ENCODE data around the gene STAT1. TPM values are rescaled to one million over a fixed set of nuclear protein-coding genes. Genes with fewer than 3 reads are reported as not detected.

The STAT1 gene
- total and polyA plus RNA-seq, 9 of the 15 experiments (the other 6 are each of a cell fraction or from before 2014, with no cell fraction given), result 8.7 to 34.4 (median 26.8) TPM

DNA sequence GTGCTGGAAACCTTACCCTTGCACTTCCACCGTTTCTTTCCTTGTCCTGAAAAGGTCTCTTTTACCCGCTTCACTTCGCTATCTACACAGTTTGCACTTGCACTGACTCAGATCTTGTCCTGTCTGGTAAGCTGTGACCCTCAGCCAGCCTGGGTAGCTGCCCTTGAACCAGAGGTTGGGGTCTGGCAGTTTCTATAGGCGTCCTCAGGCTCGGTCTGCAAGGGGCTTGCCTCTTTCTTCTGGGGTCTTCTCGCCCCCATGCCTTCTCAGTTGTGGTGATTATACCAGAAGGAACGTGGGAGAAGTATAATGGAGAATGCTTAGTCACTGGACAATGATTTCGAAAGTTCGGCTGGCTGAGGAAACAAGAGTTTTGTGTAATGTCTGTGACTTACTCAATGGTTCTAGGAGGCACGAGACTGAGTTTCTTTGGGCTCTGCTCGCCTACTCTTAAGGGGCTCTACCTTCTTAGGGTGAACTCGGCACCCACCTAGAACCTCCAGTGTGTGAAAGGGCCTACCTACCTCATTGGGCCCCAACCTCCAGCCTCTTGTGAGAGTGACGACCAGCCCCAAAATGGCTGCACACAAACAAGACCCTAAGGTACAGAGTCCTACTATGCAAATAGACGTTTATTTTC, 6.9 kb upstream of the STAT1 start (continued):
- TF ChIP-seq, protein P1, sequence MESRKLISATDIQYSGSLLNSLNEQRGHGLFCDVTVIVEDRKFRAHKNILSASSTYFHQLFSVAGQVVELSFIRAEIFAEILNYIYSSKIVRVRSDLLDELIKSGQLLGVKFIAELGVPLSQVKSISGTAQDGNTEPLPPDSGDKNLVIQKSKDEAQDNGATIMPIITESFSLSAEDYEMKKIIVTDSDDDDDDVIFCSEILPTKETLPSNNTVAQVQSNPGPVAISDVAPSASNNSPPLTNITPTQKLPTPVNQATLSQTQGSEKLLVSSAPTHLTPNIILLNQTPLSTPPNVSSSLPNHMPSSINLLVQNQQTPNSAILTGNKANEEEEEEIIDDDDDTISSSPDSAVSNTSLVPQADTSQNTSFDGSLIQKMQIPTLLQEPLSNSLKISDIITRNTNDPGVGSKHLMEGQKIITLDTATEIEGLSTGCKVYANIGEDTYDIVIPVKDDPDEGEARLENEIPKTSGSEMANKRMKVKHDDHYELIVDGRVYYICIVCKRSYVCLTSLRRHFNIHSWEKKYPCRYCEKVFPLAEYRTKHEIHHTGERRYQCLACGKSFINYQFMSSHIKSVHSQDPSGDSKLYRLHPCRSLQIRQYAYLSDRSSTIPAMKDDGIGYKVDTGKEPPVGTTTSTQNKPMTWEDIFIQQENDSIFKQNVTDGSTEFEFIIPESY (CRISPR knock-in tag; IDR thresholded peaks at IDR 0.05), result no peak
- TF ChIP-seq BACH1 (tag; IDR thresholded peaks at IDR 0.05), result 0 out of 2 replicates have a peak, but pooled peaks have one; percentile 31
- TF ChIP-seq FOXJ3 (CRISPR knock-in tag; IDR thresholded peaks at IDR 0.05), result no peak
- no peak for TF ChIP-seq KDM2B (CRISPR knock-in tag; IDR thresholded peaks at IDR 0.05)
- TF ChIP-seq, protein P2, sequence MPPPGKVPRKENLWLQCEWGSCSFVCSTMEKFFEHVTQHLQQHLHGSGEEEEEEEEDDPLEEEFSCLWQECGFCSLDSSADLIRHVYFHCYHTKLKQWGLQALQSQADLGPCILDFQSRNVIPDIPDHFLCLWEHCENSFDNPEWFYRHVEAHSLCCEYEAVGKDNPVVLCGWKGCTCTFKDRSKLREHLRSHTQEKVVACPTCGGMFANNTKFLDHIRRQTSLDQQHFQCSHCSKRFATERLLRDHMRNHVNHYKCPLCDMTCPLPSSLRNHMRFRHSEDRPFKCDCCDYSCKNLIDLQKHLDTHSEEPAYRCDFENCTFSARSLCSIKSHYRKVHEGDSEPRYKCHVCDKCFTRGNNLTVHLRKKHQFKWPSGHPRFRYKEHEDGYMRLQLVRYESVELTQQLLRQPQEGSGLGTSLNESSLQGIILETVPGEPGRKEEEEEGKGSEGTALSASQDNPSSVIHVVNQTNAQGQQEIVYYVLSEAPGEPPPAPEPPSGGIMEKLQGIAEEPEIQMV (tag; conservative IDR thresholded peaks at IDR 0.05; ENCODE audit: low read depth), result no peak
- TF ChIP-seq ZNF586 (CRISPR knock-in tag; conservative IDR thresholded peaks at IDR 0.05), result no peak
- TF ChIP-seq GTF2E2 (tag; IDR thresholded peaks at IDR 0.05), result peak; percentile 33; the same call in 1 of the 2 replicates
- peak; percentile 66; the same call in 1 of the 2 replicates for TF ChIP-seq NFRKB (IDR thresholded peaks at IDR 0.05; ENCODE audit: low read depth)
- TF ChIP-seq, protein P3, sequence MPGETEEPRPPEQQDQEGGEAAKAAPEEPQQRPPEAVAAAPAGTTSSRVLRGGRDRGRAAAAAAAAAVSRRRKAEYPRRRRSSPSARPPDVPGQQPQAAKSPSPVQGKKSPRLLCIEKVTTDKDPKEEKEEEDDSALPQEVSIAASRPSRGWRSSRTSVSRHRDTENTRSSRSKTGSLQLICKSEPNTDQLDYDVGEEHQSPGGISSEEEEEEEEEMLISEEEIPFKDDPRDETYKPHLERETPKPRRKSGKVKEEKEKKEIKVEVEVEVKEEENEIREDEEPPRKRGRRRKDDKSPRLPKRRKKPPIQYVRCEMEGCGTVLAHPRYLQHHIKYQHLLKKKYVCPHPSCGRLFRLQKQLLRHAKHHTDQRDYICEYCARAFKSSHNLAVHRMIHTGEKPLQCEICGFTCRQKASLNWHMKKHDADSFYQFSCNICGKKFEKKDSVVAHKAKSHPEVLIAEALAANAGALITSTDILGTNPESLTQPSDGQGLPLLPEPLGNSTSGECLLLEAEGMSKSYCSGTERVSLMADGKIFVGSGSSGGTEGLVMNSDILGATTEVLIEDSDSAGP (CRISPR knock-in tag; IDR thresholded peaks at IDR 0.05), result no peak
- no peak for TF ChIP-seq NBN (IDR thresholded peaks at IDR 0.05; ENCODE audit: low read depth)
- TF ChIP-seq CBFB (CRISPR knock-in tag; IDR thresholded peaks at IDR 0.05), result no peak
- no peak for TF ChIP-seq HSF4 (CRISPR knock-in tag; IDR thresholded peaks at IDR 0.05; ENCODE audit: borderline replicate concordance)
- no peak for TF ChIP-seq MECOM (CRISPR knock-in tag; IDR thresholded peaks at IDR 0.05)
- TF ChIP-seq YY1 (IDR thresholded peaks at IDR 0.05; ENCODE audit: borderline replicate concordance in 1 of 3, control insufficient read depth in 1 of 3, extremely low read depth in 1 of 3, insufficient read depth in 3 of 3, insufficient read length in 1 of 3, insufficient replicate concordance in 2 of 3, low read depth in 1 of 3, low read length in 2 of 3), result peak in 2 of 3 experiments; percentile 55 to 85
- TF ChIP-seq, protein P4, sequence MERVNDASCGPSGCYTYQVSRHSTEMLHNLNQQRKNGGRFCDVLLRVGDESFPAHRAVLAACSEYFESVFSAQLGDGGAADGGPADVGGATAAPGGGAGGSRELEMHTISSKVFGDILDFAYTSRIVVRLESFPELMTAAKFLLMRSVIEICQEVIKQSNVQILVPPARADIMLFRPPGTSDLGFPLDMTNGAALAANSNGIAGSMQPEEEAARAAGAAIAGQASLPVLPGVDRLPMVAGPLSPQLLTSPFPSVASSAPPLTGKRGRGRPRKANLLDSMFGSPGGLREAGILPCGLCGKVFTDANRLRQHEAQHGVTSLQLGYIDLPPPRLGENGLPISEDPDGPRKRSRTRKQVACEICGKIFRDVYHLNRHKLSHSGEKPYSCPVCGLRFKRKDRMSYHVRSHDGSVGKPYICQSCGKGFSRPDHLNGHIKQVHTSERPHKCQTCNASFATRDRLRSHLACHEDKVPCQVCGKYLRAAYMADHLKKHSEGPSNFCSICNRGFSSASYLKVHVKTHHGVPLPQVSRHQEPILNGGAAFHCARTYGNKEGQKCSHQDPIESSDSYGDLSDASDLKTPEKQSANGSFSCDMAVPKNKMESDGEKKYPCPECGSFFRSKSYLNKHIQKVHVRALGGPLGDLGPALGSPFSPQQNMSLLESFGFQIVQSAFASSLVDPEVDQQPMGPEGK (CRISPR knock-in tag; IDR thresholded peaks at IDR 0.05; ENCODE audit: borderline replicate concordance), result no peak
- no peak for TF ChIP-seq MCM3 (IDR thresholded peaks at IDR 0.05)
- TF ChIP-seq PML (IDR thresholded peaks at IDR 0.05; ENCODE audit: low read length), result 0 out of 2 replicates have a peak, but pooled peaks have one; percentile 18
- no peak for TF ChIP-seq ZNF695 (CRISPR knock-in tag; IDR thresholded peaks at IDR 0.05)
- peak; percentile 45; the same call in 1 of the 2 replicates for TF ChIP-seq ZNF431 (CRISPR knock-in tag; IDR thresholded peaks at IDR 0.05)

All from K562 (cell line).